ENCODE measurements around the gene AGPAT4.

DNA sequence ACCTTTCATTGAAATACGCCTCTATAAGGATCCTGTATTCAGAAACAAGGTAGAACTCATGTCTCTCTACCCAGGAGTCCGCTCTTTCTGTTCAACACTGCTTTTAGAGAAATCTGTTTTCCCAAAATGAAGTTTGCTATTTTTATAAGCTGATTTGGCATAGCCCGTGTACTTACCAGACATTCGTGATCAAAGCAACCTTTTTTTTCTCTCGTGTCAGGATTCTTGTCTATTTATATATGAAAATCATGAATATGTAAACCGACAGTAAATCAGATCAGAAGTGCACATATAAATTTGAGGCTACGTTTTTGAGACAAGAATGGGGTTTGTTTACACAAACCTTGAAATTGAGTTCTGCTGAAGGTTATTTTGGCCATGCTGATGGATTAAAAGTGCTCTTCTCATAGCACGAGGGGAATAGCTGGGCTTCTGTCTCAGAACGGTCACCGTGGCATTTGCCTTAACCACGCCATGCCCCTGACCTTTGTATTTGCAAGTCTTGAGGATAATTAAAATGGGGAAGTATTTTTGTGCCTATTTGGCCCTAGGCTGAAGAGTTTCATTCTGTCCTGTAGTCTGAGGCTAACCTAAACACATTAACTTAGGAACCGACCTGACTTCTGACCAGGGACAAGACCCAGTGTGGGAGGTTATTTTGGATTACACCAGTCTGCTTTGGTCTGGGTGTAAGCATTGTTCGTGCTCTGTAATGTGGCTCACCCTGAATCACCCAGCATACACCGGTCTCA lies 163.7 kb downstream of the AGPAT4 start:
- TF ChIP-seq, protein P1, sequence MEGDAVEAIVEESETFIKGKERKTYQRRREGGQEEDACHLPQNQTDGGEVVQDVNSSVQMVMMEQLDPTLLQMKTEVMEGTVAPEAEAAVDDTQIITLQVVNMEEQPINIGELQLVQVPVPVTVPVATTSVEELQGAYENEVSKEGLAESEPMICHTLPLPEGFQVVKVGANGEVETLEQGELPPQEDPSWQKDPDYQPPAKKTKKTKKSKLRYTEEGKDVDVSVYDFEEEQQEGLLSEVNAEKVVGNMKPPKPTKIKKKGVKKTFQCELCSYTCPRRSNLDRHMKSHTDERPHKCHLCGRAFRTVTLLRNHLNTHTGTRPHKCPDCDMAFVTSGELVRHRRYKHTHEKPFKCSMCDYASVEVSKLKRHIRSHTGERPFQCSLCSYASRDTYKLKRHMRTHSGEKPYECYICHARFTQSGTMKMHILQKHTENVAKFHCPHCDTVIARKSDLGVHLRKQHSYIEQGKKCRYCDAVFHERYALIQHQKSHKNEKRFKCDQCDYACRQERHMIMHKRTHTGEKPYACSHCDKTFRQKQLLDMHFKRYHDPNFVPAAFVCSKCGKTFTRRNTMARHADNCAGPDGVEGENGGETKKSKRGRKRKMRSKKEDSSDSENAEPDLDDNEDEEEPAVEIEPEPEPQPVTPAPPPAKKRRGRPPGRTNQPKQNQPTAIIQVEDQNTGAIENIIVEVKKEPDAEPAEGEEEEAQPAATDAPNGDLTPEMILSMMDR (IDR thresholded peaks at IDR 0.05): no peak
- no peak for TF ChIP-seq POLR2A (IDR thresholded peaks at IDR 0.05)
